GM21367 (cell line): ENCODE data around the gene SLC37A2.

ENCODE experiments used
- ATAC-seq: cut with Tn5 transposase; IDR thresholded peaks from one replicate; pipeline ENCODE4 v1.9.1; 2021; ENCODE audit not compliant: unreplicated experiment

Gene SLC37A2

DNA sequence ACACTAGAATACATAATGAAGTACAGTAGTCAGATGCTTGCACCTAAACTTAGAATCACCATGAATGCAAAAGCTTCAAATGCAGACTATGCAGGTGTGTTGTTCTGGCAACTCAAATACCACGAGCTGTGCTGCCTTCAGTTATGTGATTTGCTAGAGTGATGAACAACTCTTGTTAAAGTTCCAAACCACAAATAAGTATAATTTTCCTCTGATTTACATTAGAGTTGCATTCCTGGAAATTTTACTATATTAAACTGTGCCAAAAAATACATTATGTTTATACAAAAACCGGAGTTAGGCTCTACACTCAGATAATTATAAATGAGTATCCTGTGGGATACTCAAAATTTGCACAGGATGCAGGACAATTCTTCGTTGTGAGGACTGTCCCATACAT is 45.4 kb downstream of the SLC37A2 start:
- ATAC-seq, result no peak

DNA sequence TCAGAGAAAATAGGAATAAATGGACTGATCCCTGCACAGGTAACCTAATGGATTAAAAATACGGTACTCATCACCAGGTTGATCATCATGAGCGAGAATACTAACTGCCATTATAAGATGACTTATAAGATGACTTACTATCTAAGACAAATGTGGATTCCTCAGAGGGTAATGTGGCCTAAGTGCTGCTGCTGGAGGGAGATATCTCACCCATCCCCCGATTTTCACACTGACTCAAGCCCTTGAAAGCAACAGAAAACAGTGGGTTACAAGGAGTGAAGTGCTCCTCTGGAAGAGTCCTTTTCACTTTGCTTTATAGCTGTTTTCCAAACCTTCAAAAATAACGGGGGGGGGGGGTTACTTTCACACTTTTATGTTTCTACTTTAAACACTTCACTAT is 47.4 kb downstream of the SLC37A2 start:
- no peak for ATAC-seq

DNA sequence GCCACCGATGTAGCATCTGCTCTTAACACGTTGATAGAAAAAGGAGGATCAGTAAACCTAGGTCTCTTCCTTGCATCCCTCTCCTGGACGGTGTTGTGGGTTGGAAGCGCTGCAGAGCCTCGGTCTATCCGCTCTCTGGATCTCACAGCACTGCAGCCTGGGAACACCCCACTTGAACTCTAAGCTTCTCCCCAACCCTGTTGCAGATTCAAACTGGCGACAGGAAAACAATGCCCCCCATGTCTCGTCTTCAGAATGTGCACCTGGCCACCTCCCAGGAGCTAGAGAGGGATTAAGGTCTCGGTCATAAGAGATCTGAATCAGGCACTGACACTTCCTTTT is 47.9 kb downstream of the SLC37A2 start:
- no peak for ATAC-seq

DNA sequence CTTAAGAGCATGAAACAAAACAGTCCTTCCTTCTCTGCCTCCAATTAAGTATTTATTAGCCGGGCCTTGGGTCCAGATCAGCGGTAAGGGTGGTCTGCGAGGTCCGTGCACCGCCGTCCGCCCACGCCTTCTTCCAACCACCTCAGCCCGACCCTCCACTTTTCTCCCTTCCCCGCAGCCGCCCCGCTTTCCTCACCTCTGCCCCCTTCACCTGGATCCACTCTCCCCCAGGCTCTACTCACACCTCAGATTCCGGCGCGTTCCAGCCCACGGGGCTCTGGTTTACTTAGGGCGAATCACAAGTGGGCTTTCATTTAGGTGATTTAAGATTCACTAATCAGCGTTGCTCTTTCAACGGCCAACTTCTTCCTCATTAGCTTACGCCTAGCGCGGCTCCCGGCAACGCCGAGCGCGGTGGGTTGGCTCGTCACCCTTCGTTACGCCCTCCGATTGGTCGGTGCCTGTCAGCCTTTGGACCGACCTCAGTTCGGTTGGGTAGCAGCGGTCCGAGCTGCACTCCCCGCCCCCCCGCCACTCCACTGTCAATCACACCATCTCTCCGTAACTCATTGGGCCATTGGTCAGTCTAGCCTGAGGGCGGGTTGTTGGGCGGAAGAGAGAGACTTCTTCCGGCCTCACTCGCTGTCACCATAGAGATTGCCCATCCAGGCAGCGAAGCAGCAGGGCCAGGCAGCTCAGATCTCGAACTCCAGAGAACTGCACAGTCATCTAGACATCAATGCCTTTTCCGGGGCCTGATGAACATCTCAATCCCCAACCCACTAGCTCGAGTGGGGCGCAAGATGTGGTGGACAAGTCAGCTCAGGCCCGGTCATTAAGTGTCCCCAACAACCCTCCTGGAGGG is 48.5 kb downstream of the SLC37A2 start, which contains the start of gene TMEM218:
Gene TMEM218, minus strand, starts transcription at position 284 of the 865 bp plus-strand sequence. CDS start 9,385 bp downstream, outside the sequence.
- peak; percentile 99 for ATAC-seq

DNA sequence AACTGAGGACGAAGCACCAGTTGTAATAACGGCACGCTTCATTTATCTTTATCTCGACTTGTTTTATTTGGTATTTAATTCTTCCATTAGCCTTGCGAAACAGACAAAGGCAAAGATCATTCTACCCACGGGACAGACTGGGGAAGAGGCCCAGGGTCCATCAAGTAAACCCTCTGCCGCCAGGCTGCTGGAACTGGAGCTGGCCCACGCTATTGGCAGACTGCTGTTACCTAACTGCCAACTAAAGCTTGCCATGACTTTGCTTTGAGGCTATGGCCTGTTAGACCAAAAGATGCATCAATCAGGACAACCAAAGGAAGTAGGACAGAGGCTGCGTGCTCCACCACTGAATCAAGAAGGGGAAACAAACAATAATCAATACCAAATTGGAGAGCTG is 49.1 kb downstream of the SLC37A2 start:
- ATAC-seq, result no peak

DNA sequence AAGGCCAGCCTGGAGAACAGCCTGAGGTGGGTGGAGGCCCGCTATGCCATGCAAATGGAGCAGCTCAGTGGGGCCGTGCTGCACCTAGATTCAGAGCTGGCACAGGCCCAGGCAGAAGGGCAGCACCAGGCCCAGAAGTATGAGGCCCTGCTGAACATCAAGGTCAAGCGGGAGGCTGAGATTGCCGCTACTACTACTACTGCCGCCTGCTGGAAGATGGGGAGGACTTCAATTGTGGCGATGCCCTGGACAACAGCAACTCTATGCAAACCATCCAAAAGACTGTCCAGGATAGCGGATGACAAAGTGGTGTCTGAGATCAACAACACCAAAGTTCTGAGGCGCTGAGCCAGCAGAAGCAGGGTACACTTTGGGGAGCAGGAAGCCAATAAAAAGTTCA is 51.4 kb downstream of the SLC37A2 start:
- no peak for ATAC-seq

DNA sequence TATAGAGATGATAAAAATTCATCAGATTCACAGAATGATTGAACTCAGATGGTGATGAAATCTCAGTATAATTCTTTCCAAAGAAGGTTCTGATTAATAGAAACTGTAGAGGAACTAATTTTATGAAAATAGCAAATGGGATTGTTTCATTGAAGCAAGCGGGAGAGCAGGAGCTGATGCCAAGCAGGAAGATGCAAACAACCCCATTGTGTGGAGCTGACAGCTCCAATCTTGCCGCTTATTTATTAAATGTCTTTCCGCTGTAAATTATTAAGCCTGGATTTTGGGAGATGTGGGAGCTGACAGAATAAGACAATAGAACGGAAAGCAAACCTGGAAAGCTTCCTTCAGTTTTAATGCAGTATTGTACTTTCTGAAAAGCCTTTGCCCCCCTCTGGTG is 54.3 kb downstream of the SLC37A2 start:
- ATAC-seq, result no peak

DNA sequence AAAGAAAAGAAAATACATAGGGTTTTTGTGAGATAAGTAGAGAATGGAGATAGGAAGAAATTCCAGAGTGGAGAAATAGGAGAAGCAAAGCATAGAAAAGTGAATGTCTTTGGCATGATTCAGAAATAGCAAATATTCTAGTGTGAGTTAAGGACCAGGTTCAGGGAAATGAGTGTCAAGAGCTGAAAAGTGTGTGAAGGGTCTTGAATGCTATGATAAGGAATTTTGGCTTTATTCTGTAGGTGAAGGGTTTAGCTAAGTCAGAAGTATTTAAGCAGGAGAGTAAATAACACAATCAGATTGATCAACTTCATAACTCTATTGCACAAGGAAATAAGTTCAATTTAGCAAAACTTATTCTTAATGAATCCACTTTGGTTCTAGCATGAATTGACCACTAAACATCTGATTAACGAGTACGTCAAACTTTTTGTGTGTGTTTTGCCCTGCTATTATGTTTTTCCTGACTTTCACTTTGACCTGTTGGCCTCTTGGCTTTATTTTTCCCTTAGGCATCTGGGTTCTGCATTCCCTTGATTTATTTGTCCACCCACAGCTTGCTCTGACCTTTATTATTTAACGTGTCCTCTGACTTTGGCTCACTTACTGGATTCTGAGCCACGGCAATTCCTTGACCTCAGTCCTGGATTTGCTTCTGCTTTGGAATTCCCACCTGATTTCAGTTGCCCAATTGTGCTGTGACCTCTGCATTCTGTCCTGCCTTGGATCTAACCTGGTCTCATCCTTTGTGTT is 60.3 kb downstream of the SLC37A2 start:
- ATAC-seq, result no peak

DNA sequence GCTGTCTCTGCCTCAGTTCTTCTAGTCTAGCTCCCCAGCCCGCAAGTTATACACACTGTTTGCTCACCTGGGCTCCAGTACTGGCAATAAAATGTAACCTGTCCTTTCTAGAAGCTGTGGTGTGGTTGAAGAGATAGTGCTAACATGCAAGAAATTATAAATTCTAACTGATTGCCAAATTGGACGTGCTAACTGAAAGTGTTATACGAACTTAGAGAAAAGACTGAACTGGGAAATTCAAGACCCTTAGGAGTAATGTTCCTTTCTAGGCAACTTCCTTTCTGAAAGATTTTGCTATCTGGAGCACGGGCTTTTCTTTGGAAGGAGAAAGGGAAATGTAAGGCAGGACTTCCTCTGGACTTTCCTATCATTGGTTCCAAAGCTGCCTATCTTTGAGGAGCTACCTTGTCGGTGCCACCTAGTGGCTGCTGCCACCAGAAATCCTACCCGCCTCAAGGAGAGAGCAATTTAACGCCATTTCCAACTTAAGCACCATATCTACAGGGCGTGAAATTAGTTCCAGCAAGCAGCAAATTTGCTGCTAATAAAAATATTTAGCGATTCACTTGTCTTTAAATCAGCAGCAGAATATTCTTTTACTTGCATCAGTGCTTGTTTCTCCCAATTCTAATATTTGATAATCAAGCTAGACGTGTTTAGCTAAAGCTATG is 61.0 kb downstream of the SLC37A2 start:
- peak; percentile 86 for ATAC-seq

DNA sequence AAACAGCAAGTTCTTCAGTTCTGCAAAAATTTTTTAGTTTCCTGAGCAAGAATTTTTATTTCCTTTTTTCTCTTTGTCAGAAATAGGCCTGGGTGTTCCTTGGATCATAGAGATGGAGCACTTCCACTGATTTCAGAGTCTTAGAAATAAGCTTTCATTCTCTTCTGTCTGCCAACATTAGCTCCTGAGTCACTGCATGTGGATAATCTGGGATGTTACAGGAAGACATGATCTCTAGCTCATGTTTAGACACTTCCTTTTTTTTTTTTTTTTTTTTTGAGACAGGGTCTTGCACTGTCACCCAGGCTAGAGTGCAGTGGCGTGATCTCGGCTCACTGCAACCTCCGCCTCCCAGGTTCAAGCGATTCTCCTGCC is 61.5 kb downstream of the SLC37A2 start:
- no peak for ATAC-seq

DNA sequence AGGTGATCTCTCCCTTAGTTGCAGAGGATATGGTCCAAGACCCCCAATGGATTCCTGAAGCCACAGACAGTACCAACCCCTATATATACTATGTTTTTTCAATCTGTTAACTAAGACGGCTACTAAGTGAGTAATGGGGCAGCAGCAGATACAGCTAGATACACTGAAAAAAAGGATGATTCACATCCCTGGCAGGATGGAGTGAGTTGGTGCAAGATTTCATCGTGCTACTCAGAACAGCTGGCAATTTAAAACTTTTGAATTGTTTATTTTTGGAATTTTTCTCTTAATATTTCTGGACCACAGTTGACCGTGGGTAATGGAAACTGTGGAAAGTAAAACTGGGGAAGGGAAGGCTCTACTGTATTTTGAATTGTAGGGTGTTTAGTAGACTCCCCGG is 65.3 kb downstream of the SLC37A2 start:
- ATAC-seq, result no peak

DNA sequence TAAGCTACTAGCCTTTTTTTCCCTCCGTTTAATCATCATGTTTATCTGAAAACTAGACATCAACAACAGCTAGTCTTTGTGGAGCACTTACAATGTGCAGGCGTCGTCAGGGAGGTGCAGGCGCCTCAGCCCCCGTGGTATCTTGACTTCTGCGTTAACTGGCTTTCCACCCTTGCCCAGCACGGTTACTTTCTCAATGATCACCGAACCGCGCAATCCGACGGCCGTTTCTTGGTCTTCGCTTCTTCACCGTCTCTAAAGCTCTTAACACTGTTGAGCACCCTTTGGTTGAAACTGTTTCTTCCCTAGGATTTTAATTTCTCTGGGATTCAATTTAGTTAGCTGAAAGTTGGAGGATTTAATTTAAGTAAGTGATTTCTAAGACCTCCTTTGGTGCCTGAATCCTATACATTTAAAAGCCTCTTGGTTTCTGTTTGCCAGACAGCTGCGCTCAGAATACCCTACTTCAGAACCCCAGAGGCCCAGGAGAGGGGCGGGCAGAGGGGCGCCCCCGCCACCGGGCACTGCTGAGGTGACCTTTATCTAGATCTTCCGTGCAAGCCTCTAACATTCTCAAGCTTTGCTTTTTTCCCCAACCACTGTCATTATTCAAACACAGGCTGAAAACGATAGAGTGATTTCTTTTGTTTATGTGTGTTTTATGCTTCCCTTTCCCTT is 66.3 kb downstream of the SLC37A2 start:
- no peak for ATAC-seq

DNA sequence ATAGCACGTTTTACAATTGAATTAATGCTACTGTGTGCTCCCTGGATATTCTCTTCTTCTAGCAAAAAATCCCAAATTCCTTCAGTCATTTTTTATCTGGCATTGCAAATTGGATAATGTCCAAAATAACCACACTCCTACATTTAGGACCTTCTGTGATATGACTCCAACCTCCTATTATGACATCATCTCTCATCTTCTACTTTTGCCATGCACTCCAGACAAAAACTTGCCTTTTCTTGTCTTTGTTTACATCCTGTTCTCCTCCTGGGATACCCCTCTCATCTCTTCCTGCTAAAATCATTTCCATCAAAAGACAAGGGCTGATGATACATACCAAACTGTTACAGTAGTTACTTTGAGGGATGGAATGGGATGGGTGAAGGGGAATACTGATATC is 69.0 kb downstream of the SLC37A2 start:
- no peak for ATAC-seq

DNA sequence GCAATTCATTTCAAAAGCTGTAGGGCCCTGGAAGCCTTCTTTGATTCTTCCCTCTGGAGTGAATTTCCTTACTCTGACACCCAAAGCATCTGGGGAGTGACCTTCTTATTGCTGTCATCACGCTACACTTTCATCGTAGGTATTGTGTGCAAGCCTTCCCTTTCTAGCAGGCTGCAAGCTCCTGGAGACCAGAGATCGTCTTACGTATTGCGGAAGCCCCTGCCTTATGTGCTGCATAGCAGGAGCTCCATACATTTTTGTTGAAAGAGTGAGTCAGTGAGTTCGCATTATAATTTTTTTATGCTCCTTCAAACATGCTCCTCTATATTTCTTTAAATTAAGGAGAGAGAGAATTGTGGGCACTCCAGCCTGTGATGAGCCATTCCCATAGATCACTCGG is 69.5 kb downstream of the SLC37A2 start:
- no peak for ATAC-seq

DNA sequence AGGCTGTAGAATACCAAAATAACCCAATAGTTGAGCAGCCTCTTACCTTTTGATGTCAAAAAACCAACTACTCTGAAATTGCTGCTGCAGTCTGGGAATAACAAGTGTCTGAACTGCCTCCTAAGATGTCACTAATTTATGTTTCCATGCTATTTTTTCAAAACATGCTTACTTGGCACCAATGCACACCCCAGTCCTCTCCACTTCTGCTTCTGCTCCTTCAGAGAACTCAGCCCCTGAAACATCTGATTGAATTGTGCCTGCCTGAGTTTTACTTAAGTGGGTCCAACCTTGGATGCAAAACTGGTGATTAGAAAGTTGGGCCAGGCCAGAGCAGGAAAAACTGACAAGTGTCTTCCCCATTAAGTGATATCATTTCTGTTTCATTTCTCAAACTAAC is 72.9 kb downstream of the SLC37A2 start:
- no peak for ATAC-seq

DNA sequence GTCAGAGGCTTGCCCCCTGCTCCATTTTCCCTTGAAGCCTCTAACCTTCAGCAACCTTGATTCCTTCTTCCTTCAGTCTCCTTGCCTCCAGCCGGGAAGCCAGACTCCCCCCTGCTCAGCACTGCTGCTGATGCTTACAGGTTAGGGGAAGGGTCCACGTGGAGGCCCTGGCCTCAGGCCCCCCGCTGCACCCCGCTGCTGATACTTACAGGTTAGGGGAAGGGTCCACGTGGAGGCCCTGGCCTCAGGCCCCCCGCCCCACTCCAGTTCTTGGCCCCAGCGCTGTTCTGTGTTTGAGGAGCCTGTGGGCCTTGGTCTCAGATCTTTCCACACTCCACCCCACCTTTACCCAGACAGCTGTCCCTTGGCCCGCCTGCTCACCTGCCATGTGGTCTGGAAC is 75.9 kb downstream of the SLC37A2 start:
- no peak for ATAC-seq

DNA sequence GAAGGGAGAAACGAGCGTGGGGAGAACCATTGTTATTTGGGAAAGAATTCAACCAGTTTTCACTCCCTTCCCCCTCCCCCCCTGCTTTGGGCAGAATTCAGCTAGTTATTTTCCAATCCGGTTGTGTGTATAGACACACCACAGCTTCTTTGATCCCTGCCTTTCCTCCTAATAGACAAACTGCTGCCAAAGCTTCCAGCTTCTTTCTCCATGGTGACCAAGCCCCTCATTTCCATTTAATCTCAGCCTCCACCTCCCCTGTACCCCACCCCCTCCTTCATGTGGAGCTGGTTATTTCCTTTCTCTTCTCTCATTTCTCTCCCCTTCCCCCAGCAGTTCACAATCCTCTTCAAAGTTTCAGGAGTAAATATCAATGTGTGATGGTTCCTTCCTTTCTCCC is 76.7 kb downstream of the SLC37A2 start:
- ATAC-seq, result no peak
